Progenitor cell of endocrine pancreas (in vitro differentiated cells): ENCODE data around the gene ARHGAP15. TPM values are rescaled to one million over a fixed set of nuclear protein-coding genes. Genes with fewer than 3 reads are reported as not detected.

ENCODE experiments used
- DNase-seq: peaks from one replicate; pipeline ENCODE4 v3.0.0; 2021; ENCODE audit warnings: low spot score; ENCODE audit not compliant: unreplicated experiment
- H3K27ac Mint-ChIP-seq: 2 replicates; pipeline ENCODE4 v1.8.0; 2021; ENCODE audit warnings: mild to moderate bottlenecking, moderate library complexity, mixed read lengths
- H3K27me3 Mint-ChIP-seq: 2 replicates; pipeline ENCODE4 v1.8.0; 2021; ENCODE audit warnings: mixed read lengths
- H3K36me3 Mint-ChIP-seq: 2 replicates; pipeline ENCODE4 v1.8.0; 2022; ENCODE audit warnings: mixed read lengths; ENCODE audit not compliant: insufficient read depth
- H3K4me1 Mint-ChIP-seq: 2 replicates; pipeline ENCODE4 v1.8.0; 2021; ENCODE audit warnings: low read depth, mixed read lengths
- H3K4me3 Mint-ChIP-seq: 2 replicates; pipeline ENCODE4 v1.8.0; 2021; ENCODE audit warnings: low read depth, mild to moderate bottlenecking, moderate library complexity, mixed read lengths
- H3K9me3 Mint-ChIP-seq: 2 replicates; pipeline ENCODE4 v1.8.0; 2021; ENCODE audit warnings: low read depth, mixed read lengths
- CTCF ChIP-seq: fragments of 200-600 bp; sonication (generic); IDR thresholded peaks from one replicate; pipeline ENCODE4 v1.5.0; 2021; ENCODE audit warnings: antibody characterized with exemption, mild to moderate bottlenecking; ENCODE audit not compliant: unreplicated experiment
- total RNA-seq: library from RNA; stranded (reverse); gene quantifications from 2 replicates; pipeline ENCODE4 v1.2.1, GENCODE V29; 2021

ARHGAP15 gene
- total RNA-seq, 1 donor from 2014 or later: not detected

- no peak for DNase-seq
- Mint-ChIP-seq H3K4me1 (peaks cover 4% of the 10 kb centered on the region), H3K36me3 (no peaks in the 10 kb centered on the region), H3K9me3 (no peaks in the 10 kb centered on the region), H3K27ac (no peak overlapping the region), H3K27me3 (peaks cover 50% of the 10 kb centered on the region), H3K4me3 (no peak overlapping the region)
- TF ChIP-seq CTCF: no peak
These were observed 649.8 kb downstream of the ARHGAP15 start for GRCh38 chr2:143779021-143779420.

- Mint-ChIP-seq H3K4me3 (no peak overlapping the region), H3K27me3 (peaks cover 66% of the 10 kb centered on the region), H3K27ac (no peak overlapping the region), H3K9me3 (no peaks in the 10 kb centered on the region), H3K36me3 (no peaks in the 10 kb centered on the region), H3K4me1 (peaks cover 6% of the 10 kb centered on the region)
- TF ChIP-seq CTCF: no peak
- DNase-seq: no peak
These were observed 657.0 kb downstream of the ARHGAP15 start for GRCh38 chr2:143786026-143786765.

GRCh38 chr2:143787674-143788073, 658.5 kb downstream of the ARHGAP15 start:
- Mint-ChIP-seq H3K9me3 (no peaks in the 10 kb centered on the region), H3K27ac (no peak overlapping the region), H3K36me3 (no peaks in the 10 kb centered on the region), H3K4me3 (no peak overlapping the region), H3K27me3 (peaks cover 69% of the 10 kb centered on the region), H3K4me1 (peaks cover 5% of the 10 kb centered on the region)
- DNase-seq: no peak
- no peak for TF ChIP-seq CTCF

- Mint-ChIP-seq H3K27ac (no peak overlapping the region), H3K4me1 (peaks cover 1% of the 10 kb centered on the region), H3K4me3 (no peak overlapping the region), H3K9me3 (no peaks in the 10 kb centered on the region), H3K36me3 (no peaks in the 10 kb centered on the region), H3K27me3 (peaks cover 86% of the 10 kb centered on the region)
- DNase-seq: no peak
- no peak for TF ChIP-seq CTCF
These were observed 663.4 kb downstream of the ARHGAP15 start for GRCh38 chr2:143792602-143793001.

- H3K4me1 Mint-ChIP-seq: peaks cover 1% of the 10 kb centered on the region
- no peak overlapping the region for H3K4me3 Mint-ChIP-seq
- H3K36me3 Mint-ChIP-seq: no peaks in the 10 kb centered on the region
- H3K27me3 Mint-ChIP-seq: peaks cover 85% of the 10 kb centered on the region
- no peak overlapping the region for H3K27ac Mint-ChIP-seq
- no peaks in the 10 kb centered on the region for H3K9me3 Mint-ChIP-seq
- TF ChIP-seq CTCF: no peak
- DNase-seq: no peak
These were observed 664.2 kb downstream of the ARHGAP15 start for GRCh38 chr2:143793381-143793780.
